Heart left ventricle (tissue), 13 donors: ENCODE measurements around the gene ANKZF1.

ENCODE experiments used
- CTCF ChIP-seq, 12 donors: fragments of 200-600 bp; sonication (generic) in 4 of 12; IDR thresholded peaks; one replicate each; pipeline versions ENCODE4 v1.5.0 to v1.8.0; 2018 to 2022; ENCODE audit warnings: antibody characterized with exemption in 12 of 12, mild to moderate bottlenecking in 5 of 12
- POLR2A ChIP-seq, 2 donors: fragments of 450-650 bp; IDR thresholded peaks; one replicate each; pipeline ENCODE4 v1.6.1; 2017; ENCODE audit warnings: antibody characterized with exemption in 2 of 2, mild to moderate bottlenecking in 2 of 2, moderate library complexity in 2 of 2
- donor health status: ischemic (EF 13 %, LVEDD 7.1; RV severe dilation, severe dysfunction).
- donor health status: DM: no; HTN: yes; CAD: no.
- donor health status: DM: no; HTN: no; CAD: no.
- donor health status: ischemic (EF 25% LVEDD 6.9; RV normal size, moderate dysfunction).
- donor health status: ischemic (EF 25% LVEDD 5.7; RV mildly dilated, moderate dysfunction).
- donor health status: ischemic (EF 35%, LVEDD 5.7; RV mildly dilated, moderate dysfunction).
- donor health status: nonischemic (EF 11% LVEDD 7.7; RV severe dilation, severe dysfunction).
- donor health status: DM: yes; HTN: yes; CAD: no.
- donor health status: PGD.
- donor health status: ischemic (EF 29% LVEDD 5.4; RV normal size, mild dysfunction).
- donor health status: nonischemic (EF 23%, LVEDD 6.1; RV moderate dilation, normal function).

- TF ChIP-seq POLR2A (IDR thresholded peaks at IDR 0.05) (no peak), CTCF (IDR thresholded peaks at IDR 0.05) (no peak)
Measured at GRCh38 chr2:219219784-219220532, 9.6 kb upstream of the ANKZF1 start.
